Hematopoietic multipotent progenitor cell treated with erythropoietin and hydrocortisone succinate and interleukin-3 and kit ligand, for 6 days (in vitro differentiated cells): ENCODE measurements around the gene SDCBP2.

ENCODE experiments used
- DNase-seq: peaks from one replicate; pipeline ENCODE4 v3.0.0-alpha.2; 2015

Gene SDCBP2

DNA sequence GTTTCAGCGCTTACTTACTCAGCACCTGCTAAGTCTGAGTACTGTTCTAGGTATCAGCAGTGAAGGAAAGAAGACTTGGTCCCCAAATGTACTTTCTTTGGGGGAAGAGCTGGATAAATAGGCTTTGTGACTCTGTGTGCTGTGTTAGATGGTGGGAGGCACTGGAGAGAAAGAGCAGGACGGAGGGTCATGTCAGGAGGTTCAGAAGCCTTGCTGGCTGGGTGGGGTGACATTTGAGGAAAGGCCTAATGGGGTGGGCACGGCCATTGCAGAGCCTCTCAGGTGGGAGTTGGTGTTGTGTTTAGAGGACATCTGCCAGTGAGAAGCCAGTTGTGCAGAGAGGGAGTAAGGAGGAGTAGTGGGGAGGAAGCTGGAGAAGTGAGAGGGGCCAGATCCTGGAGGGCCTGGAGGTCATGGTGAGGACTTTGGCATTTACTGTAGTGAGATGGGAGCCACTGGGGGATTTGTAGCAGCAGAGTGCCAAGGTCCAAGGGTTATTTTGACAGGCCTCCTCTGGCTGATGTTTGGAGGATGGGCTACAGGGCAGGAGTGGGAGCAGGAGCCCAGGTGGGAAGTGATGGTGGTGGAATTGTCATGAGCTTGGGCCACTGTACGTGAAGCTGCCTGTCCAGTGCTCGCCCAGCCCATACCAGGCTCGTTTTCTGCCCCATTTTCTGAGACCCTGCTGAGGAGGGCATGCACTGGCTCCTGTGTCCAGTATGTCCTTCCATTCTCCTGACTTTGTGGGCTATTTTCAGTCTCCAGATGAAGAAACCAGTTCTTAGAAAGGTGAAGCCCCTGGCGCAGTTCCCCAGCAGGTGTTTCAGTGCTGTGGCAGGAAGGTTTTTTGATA lies 886 bp downstream of the SDCBP2 start:
- no peak for DNase-seq

- DNase-seq, result no peak
Observed at GRCh38 chr20:1327241-1327653, 1.7 kb downstream of the SDCBP2 start.

DNA sequence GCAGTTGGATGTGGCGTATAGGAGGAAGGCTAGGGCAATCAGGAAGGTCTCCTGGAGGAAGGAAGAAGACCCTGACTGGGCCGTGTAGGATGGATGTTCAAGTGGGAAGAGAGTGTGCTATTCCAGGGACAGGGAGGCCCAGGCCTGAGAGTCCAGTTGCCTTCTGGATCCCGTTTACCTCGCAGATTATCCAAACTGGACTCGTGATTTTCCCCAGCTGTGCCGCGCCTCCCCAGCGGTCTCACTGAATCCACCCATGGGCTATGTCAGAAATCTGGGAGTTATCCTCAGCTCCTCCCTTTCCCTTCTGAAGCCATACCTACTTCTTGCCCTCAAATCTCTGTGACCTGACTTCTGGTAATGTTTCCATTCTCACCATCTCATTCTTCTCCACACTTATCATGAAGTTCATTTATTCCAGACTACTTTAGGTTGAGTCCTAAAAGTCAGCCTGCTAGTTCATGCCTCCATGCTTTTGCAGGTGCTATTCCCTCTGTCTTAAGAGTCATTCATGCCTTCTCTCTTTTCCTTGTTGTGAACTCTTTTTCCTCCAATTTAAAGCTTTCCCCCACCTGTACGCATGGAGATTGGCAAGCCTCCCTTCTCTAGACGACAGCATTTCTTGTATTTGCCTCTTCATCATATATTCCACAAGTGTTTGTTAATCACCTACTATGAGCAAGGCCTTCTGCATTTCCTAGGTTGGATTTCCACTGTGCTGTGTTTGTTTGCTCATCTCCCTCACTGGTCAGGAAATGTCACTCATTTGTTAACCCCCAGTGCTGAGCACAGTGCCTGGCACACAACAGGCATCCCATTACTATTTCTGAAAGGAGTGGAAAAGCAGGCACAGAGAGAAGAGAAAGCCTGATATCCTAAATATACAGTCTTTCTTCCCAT lies 2.7 kb downstream of the SDCBP2 start:
- no peak for DNase-seq

DNA sequence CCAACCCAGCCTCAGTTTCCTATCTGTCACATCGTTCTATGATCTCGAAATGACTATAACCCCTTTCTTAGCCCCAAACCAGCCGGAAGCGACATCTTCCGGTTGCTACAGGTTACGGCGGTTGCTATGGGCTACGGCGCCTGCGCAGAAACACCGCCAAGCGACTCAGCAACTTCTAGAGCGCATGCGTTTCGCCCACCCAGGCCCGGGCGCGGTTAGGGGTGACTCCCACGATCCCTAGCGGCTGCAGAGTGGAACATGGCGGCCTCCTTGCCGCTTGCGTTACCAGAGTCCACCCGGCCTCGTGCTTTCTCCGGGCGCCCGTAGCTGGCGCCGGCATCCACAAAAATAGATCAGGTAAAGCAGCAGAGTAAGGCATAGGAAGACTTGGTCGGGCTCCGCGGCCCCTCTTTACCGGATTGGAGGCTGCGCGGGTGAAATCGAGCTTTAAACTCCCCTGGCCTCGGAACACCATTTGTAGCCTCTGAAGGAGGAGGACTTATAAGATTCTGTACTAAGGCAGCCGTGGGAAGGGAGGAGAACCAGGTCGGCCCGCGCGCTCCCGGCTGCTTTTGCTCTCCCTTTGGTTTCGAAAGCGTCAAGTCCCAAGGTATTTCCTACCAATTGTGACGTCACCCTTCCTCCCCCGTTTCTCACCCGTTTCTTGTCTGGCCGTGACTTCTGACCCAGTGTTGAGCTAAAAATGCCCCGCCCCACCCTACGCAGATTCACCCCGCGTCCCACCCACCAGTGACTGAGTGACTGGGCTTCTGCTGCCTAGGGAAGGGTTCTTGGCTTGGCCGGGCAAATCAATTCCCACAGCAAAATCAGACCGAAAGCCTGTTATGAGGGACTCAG lies 3.5 kb downstream of the SDCBP2 start:
- peak; percentile 99 for DNase-seq

DNA sequence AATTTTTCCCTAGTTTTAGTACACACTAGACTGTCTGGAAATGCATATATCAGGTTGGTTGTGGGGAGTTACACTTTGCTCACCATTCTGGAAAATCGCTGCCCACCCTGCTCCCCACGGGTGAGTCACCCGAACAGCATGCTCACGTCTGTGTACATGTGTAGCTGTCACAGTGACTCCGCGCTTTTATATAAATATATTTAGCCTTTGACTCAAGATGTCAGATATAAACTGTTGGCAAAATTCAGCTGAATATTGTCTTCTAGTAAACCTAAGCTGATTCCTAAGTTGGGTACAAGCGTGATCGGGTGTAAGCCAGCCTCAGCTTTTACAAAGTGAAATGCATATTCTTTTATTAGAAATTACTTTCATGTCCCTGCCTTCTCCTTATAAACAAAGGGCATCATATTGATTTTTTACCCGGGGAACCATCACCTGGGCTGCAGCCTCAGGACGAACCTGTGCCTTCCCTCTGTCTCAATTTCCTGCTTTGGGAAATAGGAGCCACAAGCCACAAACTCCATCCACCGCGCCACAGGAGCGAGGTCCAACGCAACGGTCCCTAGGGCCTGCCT lies 4.3 kb downstream of the SDCBP2 start:
- no peak for DNase-seq

GRCh38 chr20:1323830-1324597 lies 4.9 kb downstream of the SDCBP2 start:
- DNase-seq, result no peak

DNA sequence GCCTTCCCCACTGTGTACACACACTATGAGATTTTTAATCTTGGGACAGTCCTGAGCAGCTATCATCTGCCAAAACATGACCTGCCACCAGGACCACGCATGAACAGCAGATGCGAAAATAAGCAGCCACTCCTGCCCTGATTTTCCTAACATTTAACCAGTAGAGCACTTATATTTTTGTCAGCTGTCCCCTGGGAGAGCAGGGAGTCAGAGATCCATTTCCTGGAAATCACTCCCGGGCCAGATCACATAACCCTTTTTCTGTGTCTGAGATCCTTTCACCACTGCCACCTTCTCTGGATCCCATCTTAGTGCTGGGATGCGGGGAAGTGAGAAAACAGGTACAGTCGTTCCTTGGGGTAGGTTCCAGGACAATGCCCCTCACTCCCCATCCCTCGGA lies 5.7 kb downstream of the SDCBP2 start:
- no peak for DNase-seq

- DNase-seq, result no peak
Observed at GRCh38 chr20:1322511-1323245, 6.3 kb downstream of the SDCBP2 start.

DNA sequence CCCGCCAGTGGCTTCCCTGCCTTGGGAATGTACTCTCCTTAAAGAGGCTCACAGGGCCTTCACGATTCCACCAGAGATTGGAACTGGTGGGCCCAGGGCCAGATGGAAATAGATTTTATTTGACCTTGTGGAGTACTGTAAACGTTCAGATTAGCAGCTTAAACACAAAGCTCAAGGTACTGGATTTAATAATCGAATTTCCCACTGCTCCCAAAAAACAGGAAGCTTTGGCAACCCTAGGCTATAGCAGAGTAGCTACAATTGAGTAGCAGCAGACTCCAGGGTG lies 7.3 kb downstream of the SDCBP2 start:
- no peak for DNase-seq

GRCh38 chr20:1320902-1321653 lies 7.9 kb downstream of the SDCBP2 start:
- DNase-seq, result no peak

GRCh38 chr20:1320016-1320415 lies 8.9 kb downstream of the SDCBP2 start:
- no peak for DNase-seq

DNA sequence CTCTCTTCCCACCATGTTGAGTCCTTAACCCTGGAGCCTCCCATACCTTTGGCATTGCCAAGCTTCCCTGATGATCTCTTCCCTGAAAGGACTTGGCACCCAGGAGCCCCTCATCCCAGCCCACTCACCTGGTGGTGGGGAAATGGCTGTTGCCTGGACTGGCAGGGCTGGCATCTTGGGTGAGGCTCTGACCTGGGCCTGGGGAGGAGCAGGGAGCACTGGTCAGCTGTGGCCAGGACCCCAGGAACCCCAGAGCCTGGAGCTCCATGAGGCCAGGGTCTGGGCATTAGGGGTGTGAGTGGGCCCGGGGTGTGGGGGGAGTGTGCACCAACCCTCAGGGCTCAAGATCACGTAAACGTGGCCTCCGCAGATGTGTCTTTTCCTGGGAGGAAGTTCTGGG lies 9.5 kb downstream of the SDCBP2 start:
- DNase-seq, result no peak

GRCh38 chr20:1319051-1319450 lies 9.9 kb downstream of the SDCBP2 start:
- DNase-seq, result no peak

- DNase-seq, result no peak
Observed at GRCh38 chr20:1317545-1318255, 11.2 kb downstream of the SDCBP2 start.

- no peak for DNase-seq
Observed at GRCh38 chr20:1315804-1316203, 13.1 kb downstream of the SDCBP2 start.

DNA sequence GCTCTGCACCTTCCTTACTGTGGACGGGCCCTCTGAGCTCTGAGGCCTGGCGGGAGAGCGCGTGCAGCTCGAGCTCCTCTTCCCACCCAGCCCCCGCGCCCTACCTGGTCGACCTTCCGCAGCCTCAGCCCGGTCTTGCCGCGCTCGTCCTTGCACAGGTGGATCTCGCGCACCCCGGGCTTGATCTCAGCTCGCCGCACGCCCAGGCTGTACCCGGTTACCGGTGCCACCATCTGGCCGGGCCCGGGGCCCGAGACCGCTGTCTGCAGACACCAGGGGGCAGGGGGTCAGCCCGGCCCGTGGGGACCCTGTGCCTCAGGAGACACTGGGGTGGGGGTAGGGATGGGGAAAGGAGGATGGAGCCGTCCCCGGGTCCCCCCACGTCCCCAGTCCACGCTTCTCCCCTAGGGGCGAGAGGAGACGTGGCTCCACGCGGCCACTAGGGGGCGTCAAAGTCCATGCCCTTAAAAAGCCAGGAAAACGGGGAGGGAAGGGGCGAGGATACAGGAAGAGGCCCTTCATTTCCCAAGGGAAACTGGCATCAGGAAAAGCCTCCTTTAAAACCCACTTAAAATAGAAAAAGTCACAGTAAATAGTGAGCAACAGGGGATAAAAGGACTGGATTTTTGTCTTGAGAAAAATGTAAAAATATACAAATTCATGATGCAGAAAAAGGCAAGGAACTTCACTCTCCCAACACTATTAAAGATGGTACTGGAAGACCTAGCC lies 15.5 kb downstream of the SDCBP2 start:
- DNase-seq, result peak; percentile 69

GRCh38 chr20:1312904-1313235 lies 16.1 kb downstream of the SDCBP2 start:
- no peak for DNase-seq

DNA sequence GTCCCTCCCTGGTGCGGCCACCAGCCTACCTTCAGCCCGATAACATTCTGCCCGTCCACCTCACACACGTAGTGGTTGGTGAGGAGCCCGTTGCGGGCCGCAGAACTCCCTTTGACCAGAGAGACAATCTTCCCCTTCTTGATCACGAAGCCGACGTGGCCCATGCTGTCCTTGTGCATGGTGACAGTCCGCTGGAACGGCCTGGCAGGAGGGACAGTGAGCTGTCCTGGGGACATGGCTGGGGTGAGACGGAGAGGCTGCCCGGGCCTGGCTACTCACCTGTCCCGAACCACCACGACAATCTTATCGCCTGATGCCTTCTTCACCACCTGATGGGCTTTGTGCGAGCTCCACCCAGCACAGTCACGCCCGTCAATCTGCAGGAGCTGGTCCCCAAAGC lies 16.6 kb downstream of the SDCBP2 start:
- DNase-seq, result no peak

DNA sequence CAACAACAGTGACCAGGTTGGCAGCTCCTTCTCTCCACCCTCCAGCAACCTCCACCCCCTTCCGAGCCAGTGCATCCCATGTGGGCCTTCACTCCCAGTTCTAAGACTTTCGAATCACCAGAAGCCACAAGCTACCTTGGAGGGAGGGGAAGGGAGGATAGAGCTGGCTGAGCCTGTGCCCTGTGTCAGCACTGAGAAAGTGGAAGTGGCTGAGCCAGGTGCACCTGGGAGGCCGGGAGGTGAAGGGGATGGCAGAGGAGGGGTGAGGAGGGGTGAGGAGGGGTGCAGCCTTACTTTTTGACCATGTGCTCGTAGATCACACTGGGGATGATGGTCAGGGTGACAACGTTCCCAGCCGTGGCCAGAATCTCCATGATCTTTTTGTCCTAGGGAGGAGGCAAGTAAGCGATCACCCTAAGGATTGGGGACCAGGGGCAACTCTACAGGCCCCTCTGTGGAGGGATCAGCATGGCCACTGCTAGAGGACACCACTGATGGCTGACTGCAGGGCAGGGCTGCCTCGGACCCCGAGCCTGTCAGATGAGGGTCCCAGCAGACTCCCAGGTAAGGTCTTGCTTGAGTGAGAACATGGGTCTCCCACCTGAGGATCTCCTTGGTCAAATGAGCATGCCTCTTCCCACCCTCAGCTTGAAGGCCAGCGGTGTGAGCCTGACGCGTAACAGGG lies 18.3 kb downstream of the SDCBP2 start:
- no peak for DNase-seq
